HL-60 (cell line): ENCODE measurements around the gene TMEM101.

ENCODE experiments used
- DNase-seq, 2 experiments: peaks; one replicate each; pipeline ENCODE4 v3.0.0-alpha.2; 2010 to 2020; ENCODE audit warnings: low read depth in 1 of 2, low spot score in 1 of 2
- H3K27ac ChIP-seq: fragments of 250-450 bp; sonication (Bioruptor Pico); replicated peaks from 2 replicates; pipeline ENCODE4 v1.5.1; 2020; ENCODE audit warnings: mild to moderate bottlenecking, moderate library complexity
- H3K27me3 ChIP-seq: fragments of 250-450 bp; sonication (Bioruptor Pico); 2 replicates; pipeline ENCODE4 v1.5.1; 2021; ENCODE audit warnings: mild to moderate bottlenecking, moderate library complexity; ENCODE audit not compliant: insufficient read depth, poor library complexity, severe bottlenecking
- H3K4me3 ChIP-seq: replicated peaks from 2 replicates; pipeline ENCODE4 v1.5.1; 2011; ENCODE audit warnings: mild to moderate bottlenecking, control low read depth, low read length; ENCODE audit not compliant: insufficient read depth
- CTCF ChIP-seq: IDR thresholded peaks from one replicate; pipeline ENCODE4 v1.5.1; 2011; ENCODE audit warnings: low read length, control low read depth, inconsistent platforms; ENCODE audit not compliant: insufficient read depth
- GABPA ChIP-seq: IDR thresholded peaks from 2 replicates; pipeline ENCODE4 v1.6.1; 2012; ENCODE audit warnings: low read depth
- POLR2AphosphoS5 ChIP-seq: IDR thresholded peaks from 2 replicates; pipeline ENCODE4 v1.6.1; 2012; ENCODE audit warnings: low read depth
- REST ChIP-seq: IDR thresholded peaks from 2 replicates; pipeline ENCODE4 v1.6.1; 2012; ENCODE audit warnings: low read depth; ENCODE audit not compliant: insufficient replicate concordance
- SPI1 ChIP-seq: IDR thresholded peaks from 2 replicates; pipeline ENCODE4 v1.6.1; 2012; ENCODE audit warnings: low read depth, mild to moderate bottlenecking, borderline replicate concordance

Gene TMEM101

GRCh38 chr17:44061446-44061845 lies 46.7 kb upstream of the TMEM101 start:
- H3K27ac ChIP-seq = no peak overlapping the region
- H3K4me3 ChIP-seq = no peak overlapping the region
- H3K27me3 ChIP-seq = no peaks in the 10 kb centered on the region
- TF ChIP-seq CTCF = no peak
- TF ChIP-seq POLR2AphosphoS5 = no peak
- no peak for TF ChIP-seq REST
- TF ChIP-seq SPI1 = no peak
- TF ChIP-seq GABPA = no peak
- no peak for DNase-seq

- no peak overlapping the region for H3K4me3 ChIP-seq
- H3K27me3 ChIP-seq = no peaks in the 10 kb centered on the region
- DNase-seq = no peak
- no peak overlapping the region for H3K27ac ChIP-seq
- TF ChIP-seq CTCF (no peak), GABPA (no peak), REST (no peak), POLR2AphosphoS5 (no peak), SPI1 (no peak)
These were observed 44.5 kb upstream of the TMEM101 start for GRCh38 chr17:44059101-44059892.

- TF ChIP-seq GABPA (no peak), SPI1 (peak; percentile 11; the same call in 1 of the 2 replicates), REST (no peak), POLR2AphosphoS5 (no peak), CTCF (no peak)
- no peak overlapping the region for H3K27ac ChIP-seq
- DNase-seq = no peak
- no peaks in the 10 kb centered on the region for H3K27me3 ChIP-seq
- no peak overlapping the region for H3K4me3 ChIP-seq
These were observed 38.5 kb upstream of the TMEM101 start for GRCh38 chr17:44053125-44053872.
